Stimulated activated naive CD8-positive, alpha-beta T cell treated with anti-CD3 and anti-CD28 coated beads, Interleukin-15, amount 100 ng/mL, for 72 hours (primary cell): ENCODE data around the gene POLR1A.

ENCODE experiments used
- ATAC-seq: fragments of 150-1000 bp; cut with Tn5 transposase; 2 replicates; pipeline ENCODE4 v1.10.0; 2021; ENCODE audit warnings: mild to moderate bottlenecking, moderate library complexity
- DNase-seq, 2 donors: peaks; one replicate each; pipeline ENCODE4 v3.0.0; 2021 to 2022
- H3K27ac Mint-ChIP-seq, 2 donors: one replicate each; pipeline ENCODE4 v1.8.0; 2022; ENCODE audit warnings: mild to moderate bottlenecking in 2 of 2, mixed read lengths in 2 of 2, moderate library complexity in 2 of 2
- H3K27me3 Mint-ChIP-seq: one replicate; pipeline ENCODE4 v1.8.0; 2022; ENCODE audit warnings: mixed read lengths
- H3K4me1 Mint-ChIP-seq: one replicate; pipeline ENCODE4 v1.8.0; 2022; ENCODE audit warnings: mild to moderate bottlenecking, mixed read lengths
- H3K4me3 Mint-ChIP-seq, 2 donors: one replicate each; pipeline ENCODE4 v1.8.0; 2022; ENCODE audit warnings: mild to moderate bottlenecking in 2 of 2, mixed read lengths in 2 of 2, moderate library complexity in 1 of 2
- H3K9me3 Mint-ChIP-seq, 2 donors: one replicate each; pipeline ENCODE4 v1.8.0; 2022; ENCODE audit warnings: mixed read lengths in 2 of 2

POLR1A gene

DNA sequence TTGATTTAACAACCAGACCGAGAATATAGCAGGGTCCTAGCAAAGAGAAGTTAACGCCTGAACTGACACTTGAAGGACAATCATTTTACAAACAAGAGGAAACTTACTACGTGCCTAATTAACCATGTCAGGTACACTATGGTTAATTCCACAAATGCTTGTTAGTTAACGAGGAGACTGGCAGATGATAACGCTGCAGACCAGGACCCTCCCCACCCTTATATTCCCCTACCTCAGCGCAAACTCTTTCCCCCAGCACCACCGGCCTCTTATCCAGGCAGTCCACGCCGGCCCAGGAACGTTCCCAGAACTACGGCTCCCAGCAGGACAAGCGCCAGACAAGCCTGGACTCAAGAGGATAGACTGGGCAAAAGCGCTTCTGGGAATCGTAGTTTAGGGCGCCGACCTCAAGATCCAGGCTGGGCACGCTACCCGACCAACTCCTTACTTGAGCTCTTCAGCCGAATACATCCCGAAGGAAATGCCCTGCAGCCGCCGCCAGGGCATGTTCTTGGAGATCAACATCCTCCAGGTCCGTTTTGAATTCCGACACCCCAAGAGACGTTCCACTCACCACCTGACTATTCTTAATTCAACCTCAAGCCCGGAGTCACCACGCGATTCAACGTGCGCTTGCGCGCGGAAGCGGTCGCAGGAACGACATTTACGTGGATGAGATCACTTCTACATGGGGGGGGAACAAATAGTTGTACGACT is at the start of gene POLR1A:
POLR1A (minus strand) TSS at position 635 of the 717 bp plus-strand sequence; CDS start at position 525, 110 bp downstream.
- Mint-ChIP-seq H3K9me3 (no peaks in the 10 kb centered on the region), H3K4me1 (peaks cover 70% of the 10 kb centered on the region), H3K4me3 (peak within 1 kb of the TSS; percentile 92 to 96), H3K27ac (peak within 1 kb of the TSS; percentile 100), H3K27me3 (no peaks in the 10 kb centered on the region)
- DNase-seq (peak; percentile 85 to 89), ATAC-seq (peak; percentile 93)

DNA sequence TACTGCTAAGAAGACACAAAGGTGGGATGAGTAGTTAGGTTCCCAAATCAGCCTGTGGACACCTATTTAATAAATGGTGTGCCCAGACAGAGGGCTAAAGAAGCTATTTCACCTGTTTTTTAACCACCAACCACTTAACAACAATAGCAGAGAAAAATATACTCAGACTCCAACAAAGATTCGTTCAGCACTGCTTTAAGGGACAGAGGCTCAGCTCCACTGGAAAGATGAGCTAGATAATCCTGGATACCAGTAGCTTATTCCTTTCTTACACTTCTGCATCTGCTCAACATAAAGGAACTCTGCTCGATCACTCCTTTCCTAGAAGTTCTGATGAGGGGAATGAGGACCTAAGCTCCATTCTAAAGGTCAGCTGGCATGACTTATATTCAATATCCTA is 44.8 kb upstream of the POLR1A start:
- no peak for DNase-seq
- H3K27ac Mint-ChIP-seq = no peak overlapping the region
- ATAC-seq = no peak
- no peaks in the 10 kb centered on the region for H3K27me3 Mint-ChIP-seq
- H3K9me3 Mint-ChIP-seq = no peaks in the 10 kb centered on the region
- peaks cover 7% of the 10 kb centered on the region for H3K4me1 Mint-ChIP-seq
- H3K4me3 Mint-ChIP-seq = no peak overlapping the region

DNA sequence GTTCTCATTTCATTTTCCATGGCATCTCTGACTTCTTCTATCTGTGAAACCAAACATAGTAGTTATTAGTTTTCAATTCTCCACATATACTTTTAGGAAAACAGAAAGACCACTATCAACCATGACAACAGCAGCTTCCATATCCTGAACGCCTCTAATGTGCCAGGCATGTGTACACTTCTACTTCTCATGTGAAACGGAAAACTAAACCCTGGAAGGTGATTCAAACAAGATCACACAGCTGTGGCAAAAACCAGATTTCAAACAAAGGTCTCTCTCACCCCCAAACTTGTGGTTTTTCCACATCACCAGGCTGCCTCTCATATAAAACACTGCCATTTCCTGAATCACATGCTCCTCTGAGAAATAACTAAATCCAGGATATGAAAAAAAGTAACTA is 42.1 kb upstream of the POLR1A start:
- H3K27me3 Mint-ChIP-seq = no peaks in the 10 kb centered on the region
- DNase-seq = no peak
- H3K27ac Mint-ChIP-seq = peak overlapping the region; percentile 27
- H3K4me1 Mint-ChIP-seq = peaks cover 7% of the 10 kb centered on the region
- no peak for ATAC-seq
- no peak overlapping the region for H3K4me3 Mint-ChIP-seq
- no peaks in the 10 kb centered on the region for H3K9me3 Mint-ChIP-seq

DNA sequence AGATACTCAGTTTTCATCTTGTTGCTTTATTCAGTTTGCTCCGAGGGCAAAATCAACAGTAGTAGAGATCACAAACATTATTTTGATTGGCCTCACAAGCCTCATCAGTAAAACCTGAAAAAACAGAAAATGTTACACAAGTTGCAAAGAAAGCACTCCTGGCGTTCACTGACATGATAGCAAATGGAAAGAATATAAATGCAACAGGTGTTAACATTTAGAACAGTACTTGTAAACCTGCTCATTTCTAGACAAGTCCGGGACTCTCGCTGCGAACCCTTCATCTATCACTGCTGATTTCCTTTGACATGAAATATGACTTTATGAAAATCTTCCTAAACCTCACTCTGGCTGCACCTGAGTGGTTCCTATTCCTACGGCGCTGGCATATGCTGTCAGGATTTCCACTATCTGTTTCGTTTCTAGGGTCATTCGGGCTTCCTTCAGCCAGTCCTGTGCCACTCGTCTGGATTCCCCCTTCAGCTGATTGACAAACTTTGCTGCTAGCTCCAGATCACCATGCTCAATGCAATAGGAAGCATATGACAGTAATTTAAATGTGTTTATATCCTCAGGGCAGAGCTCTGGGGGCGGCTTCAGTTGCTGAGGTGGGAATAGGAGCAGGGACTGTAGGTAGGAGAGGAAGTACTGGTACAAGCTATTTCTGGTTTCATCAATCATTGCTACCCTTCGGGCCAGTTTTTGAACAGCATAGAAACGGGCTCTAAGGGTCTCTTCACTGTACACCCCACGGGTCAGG is 38.4 kb upstream of the POLR1A start:
- peaks cover 12% of the 10 kb centered on the region for H3K4me1 Mint-ChIP-seq
- ATAC-seq (no peak), DNase-seq (no peak)
- no peaks in the 10 kb centered on the region for H3K9me3 Mint-ChIP-seq
- H3K4me3 Mint-ChIP-seq = no peak overlapping the region
- H3K27me3 Mint-ChIP-seq = no peaks in the 10 kb centered on the region
- H3K27ac Mint-ChIP-seq = peak overlapping the region in 1 of 2 donors; percentile 83

DNA sequence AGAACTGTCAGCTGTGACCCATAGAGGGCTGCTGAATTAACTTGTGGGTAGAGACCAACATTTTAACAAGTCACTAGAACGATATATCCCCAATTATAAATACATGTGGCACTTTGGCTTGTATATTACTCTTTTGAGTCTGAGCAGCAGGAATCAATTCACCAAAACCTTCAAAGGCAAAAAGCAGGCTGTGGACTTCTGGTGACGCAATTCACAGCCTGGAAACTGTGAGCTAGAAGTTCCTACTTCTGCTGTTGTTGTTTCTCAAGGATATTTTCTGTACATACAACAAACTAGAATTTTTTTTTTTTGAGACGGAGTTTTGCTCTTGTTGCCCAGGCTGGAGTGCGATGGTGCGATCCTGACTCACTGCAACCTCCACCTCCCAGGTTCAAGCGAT is 37.6 kb upstream of the POLR1A start:
- DNase-seq = no peak
- no peaks in the 10 kb centered on the region for H3K9me3 Mint-ChIP-seq
- no peak overlapping the region for H3K4me3 Mint-ChIP-seq
- ATAC-seq = no peak
- no peak overlapping the region for H3K27ac Mint-ChIP-seq
- no peaks in the 10 kb centered on the region for H3K27me3 Mint-ChIP-seq
- H3K4me1 Mint-ChIP-seq = peaks cover 15% of the 10 kb centered on the region

DNA sequence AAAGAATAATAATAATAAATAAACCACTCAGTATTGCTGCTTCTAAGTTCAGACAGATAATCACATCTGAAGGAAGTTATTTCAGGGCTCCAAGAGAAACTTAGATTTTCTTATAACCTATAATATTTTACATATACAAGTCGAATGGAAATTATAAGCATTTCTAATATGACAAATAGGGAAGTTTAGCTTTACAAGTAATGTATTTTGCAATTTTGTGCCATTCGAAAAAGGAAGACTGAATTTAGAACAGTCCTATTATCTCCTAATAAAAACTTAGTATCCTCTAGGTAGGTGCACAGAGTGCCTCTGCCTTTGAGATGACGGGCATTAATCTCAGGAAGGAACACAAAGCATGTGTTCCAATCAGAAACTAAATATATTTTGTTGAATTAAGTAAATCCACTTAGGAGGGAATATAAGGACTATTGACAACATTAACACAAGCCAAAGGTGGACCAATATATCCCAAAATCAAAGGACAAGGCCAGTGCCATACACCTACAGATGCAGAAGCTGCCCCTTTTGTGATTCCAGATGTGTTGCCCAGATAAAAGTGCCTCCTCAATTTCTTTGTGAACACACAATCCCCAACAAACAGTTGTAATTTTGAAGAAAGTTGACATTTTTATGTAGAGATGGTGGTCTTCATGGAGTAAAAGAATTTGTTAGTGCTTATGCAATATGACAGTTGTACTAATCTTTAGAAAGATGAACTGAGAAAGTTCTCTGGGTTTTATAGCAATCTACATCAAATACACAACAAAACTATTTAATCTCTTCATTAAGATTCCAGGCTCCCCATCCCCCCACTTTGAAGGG is 37.0 kb upstream of the POLR1A start:
- Mint-ChIP-seq H3K4me3 (no peak overlapping the region), H3K27me3 (no peaks in the 10 kb centered on the region), H3K4me1 (peaks cover 9% of the 10 kb centered on the region), H3K27ac (peak overlapping the region in 1 of 2 donors; percentile 54), H3K9me3 (no peaks in the 10 kb centered on the region)
- no peak for ATAC-seq
- no peak for DNase-seq

DNA sequence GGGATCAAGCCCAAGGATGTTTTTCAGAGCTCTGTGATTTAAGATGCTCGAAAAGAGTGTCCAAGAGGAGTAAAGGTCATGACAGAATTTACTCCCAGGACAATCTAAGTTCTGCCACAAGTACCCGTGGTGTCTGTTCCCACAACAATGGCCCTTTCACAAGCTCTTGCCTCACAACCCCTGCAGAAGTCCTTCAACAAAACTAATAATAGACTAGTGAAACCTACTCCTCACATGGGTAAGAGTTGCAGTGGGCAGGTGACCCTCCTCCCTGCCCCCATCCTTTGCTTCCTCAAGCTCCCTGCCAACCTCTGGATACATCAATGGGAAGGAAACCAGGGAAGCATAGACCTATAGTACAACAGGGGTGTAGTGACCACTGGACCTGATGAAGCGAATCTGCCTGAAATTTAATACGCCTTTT is 35.3 kb upstream of the POLR1A start:
- Mint-ChIP-seq H3K4me1 (peaks cover 8% of the 10 kb centered on the region), H3K27ac (peak overlapping the region in 1 of 2 donors; percentile 6), H3K9me3 (no peaks in the 10 kb centered on the region), H3K27me3 (no peaks in the 10 kb centered on the region), H3K4me3 (no peak overlapping the region)
- ATAC-seq = no peak
- DNase-seq = no peak

DNA sequence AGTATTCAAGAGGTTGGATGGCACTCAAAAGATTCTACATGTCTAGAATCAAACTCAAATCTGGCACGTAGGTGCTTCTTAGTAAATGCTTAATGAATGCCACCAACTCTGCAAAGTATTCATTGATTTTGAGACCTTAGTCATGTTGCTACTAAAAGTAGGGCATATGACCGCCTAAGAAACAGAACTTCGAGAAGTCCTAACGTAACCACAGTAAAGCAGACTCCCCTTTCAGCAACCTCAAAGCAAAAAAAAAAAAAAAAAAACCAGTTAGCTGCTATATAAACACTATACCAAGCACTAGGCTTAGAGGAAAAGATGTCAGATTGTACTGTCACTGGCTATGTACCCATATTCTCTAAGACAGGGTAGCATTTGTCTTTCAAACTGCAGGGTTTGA is 34.3 kb upstream of the POLR1A start:
- peaks cover 8% of the 10 kb centered on the region for H3K4me1 Mint-ChIP-seq
- DNase-seq (no peak), ATAC-seq (no peak)
- no peaks in the 10 kb centered on the region for H3K27me3 Mint-ChIP-seq
- H3K27ac Mint-ChIP-seq = no peak overlapping the region
- no peak overlapping the region for H3K4me3 Mint-ChIP-seq
- H3K9me3 Mint-ChIP-seq = no peaks in the 10 kb centered on the region

DNA sequence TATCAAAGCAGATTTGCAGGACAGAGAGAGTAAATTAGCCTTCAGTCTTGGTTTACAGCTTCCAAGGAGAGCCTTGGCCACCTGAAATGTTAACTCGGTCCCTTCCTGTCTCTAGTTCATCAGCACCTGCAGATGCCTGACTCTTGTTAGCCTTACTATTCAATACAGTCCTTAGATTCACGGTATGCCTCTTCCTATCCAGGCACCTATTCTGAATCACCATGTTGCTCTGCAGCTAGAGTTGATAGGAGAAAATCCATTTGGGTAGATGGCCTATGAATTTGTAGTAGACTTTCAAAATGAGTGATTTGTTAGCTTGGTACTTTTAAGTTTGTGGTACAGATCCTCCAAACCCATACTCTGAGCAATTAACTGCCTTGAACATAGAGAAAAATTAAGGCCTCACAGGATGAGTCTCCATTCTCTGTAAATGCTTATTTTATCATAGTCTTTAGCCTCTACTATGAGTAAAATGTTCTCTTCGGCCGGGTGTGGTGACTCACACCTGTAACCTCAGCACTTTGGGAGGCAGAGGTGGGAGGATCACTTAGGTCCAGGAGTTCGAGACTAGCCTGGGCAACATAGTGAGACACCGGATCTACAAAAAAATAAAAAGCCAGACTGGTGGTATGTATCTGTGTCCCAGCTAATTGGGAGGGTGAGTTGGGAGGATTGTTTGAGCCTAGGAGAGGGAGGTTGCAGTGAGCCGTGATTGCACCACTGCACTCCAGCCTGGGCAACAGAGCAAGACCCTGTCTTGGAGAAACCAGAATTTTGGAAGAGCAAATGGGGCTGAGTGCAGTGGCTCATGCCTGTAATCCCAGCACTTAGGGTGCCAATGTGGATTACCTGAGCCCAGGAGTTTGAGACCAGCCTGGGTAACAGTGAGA is 33.3 kb upstream of the POLR1A start:
- H3K4me1 Mint-ChIP-seq = peaks cover 8% of the 10 kb centered on the region
- peak; percentile 33 for ATAC-seq
- H3K27ac Mint-ChIP-seq = no peak overlapping the region

DNA sequence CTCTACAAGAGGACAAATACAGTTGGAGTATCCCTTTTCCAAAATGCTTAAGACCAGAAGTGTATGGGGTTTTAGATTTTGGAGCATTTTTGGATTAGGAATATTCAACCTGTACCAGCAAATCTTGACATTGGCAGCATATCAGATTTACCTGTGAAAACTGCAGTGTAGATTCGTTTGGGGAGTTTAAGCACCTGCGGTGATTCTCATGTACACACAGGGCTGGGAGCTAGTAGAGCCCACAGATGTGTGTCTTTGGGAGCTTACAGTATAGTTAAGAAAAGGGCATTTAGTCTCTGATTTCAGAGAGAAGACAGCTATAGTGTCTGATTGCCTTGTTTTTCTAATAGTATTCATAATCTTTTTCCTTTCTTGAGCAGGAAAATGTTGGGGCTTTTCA is 30.5 kb upstream of the POLR1A start:
- ATAC-seq (no peak), DNase-seq (no peak)
- H3K4me1 Mint-ChIP-seq = peaks cover 8% of the 10 kb centered on the region
- H3K27ac Mint-ChIP-seq = peak overlapping the region in 1 of 2 donors; percentile 35
- H3K4me3 Mint-ChIP-seq = no peak overlapping the region
- H3K9me3 Mint-ChIP-seq = no peaks in the 10 kb centered on the region
- no peaks in the 10 kb centered on the region for H3K27me3 Mint-ChIP-seq

More for the DNA sequence above, 33.3 kb upstream of the POLR1A start:
- H3K4me3 Mint-ChIP-seq = no peak overlapping the region
- DNase-seq = no peak
- H3K9me3 Mint-ChIP-seq = no peaks in the 10 kb centered on the region
- no peaks in the 10 kb centered on the region for H3K27me3 Mint-ChIP-seq

DNA sequence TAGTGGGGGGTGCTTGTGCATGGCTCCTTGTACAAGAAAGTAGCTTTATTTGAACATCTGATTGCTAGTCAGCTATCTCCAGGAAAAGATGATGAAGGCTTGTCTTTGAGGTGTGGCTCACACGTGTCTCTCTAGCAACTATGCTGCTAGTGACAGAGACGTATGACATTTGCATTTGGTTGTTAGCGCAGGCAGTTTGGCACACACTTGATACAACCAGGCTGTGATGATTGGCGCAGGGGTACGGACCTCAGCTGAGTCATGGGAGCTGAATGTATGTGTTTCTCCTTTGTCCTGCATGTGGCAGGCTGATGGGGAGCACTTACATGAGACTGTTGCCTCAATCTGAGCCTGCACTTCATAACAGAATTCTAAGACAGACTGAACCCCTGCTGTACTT is 30.0 kb upstream of the POLR1A start:
- no peak overlapping the region for H3K4me3 Mint-ChIP-seq
- peaks cover 8% of the 10 kb centered on the region for H3K4me1 Mint-ChIP-seq
- H3K27me3 Mint-ChIP-seq = no peaks in the 10 kb centered on the region
- peak overlapping the region; percentile 35 to 72 for H3K27ac Mint-ChIP-seq
- DNase-seq (no peak), ATAC-seq (no peak)
- H3K9me3 Mint-ChIP-seq = no peaks in the 10 kb centered on the region

DNA sequence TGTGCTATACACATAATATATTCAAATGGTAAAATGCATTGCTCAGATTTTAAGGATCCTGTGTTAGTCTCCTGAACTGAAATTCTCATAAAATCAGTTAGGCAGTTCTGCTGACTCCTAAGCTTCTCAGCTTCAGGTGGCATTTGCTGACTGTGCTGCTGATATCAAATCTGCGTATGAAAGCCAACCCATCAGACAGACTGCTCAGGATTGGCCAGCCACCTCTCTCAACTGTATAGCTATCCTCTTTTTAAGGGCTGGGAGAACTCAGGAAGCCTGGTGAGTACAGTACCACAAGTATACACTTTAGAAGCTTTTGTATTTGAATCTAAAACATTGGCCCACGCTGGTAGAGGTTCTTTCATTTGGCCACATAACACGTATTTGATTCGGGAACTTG is 29.0 kb upstream of the POLR1A start:
- Mint-ChIP-seq H3K9me3 (no peaks in the 10 kb centered on the region), H3K27me3 (no peaks in the 10 kb centered on the region), H3K27ac (no peak overlapping the region), H3K4me3 (no peak overlapping the region), H3K4me1 (peaks cover 8% of the 10 kb centered on the region)
- no peak for ATAC-seq
- DNase-seq = no peak

DNA sequence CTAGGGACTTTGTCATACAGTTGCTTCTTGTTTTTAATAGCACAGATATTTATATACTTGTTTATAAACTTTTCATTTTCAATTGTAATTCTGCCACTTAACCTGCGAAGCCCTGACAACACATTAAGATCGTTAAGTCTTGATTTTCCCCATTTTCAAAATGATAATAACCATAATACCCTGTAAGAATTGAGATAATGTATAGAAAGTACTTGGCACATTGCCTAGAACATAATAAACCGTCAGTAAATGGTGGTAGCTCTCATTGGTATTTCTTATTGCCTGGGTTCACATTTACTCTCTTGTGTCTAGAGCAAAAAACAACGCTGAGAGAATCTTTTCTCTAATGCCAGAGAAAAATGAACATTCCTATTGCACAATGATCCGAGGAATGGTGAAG is 19.0 kb upstream of the POLR1A start:
- Mint-ChIP-seq H3K27ac (peak overlapping the region in 1 of 2 donors; percentile 31), H3K27me3 (no peaks in the 10 kb centered on the region), H3K4me3 (no peak overlapping the region), H3K4me1 (no peaks in the 10 kb centered on the region), H3K9me3 (no peaks in the 10 kb centered on the region)
- ATAC-seq = no peak
- DNase-seq = no peak

DNA sequence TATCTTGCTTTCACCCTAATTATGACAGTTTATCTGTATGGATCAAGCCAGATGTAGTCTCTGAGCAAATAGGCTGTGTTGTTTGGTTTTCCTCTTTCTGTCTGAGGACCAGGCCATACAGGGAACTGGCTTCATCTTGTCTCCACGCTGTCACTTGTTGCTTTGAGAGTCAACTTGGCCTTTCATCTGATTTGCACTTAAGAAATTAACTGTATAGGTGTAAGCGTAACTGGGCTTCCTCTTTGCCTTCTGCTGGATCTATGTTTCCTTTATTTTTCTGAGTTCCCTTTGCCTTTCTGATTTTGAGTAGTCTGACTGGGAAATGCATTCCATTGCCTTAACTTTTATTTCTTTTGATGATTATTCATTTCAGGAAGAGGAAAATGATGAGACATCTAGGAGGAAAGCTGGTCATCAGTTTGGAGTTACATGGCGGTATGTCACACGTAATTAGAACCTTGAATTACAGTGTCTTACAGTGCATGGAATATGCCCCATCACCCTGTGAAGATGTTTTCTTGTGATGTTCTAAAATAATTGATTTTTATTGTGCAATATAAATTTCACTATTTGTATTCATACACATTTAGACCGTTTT is 17.7 kb upstream of the POLR1A start:
- DNase-seq = no peak
- Mint-ChIP-seq H3K27ac (no peak overlapping the region), H3K9me3 (no peaks in the 10 kb centered on the region), H3K27me3 (no peaks in the 10 kb centered on the region), H3K4me1 (no peaks in the 10 kb centered on the region), H3K4me3 (no peak overlapping the region)
- ATAC-seq = no peak

DNA sequence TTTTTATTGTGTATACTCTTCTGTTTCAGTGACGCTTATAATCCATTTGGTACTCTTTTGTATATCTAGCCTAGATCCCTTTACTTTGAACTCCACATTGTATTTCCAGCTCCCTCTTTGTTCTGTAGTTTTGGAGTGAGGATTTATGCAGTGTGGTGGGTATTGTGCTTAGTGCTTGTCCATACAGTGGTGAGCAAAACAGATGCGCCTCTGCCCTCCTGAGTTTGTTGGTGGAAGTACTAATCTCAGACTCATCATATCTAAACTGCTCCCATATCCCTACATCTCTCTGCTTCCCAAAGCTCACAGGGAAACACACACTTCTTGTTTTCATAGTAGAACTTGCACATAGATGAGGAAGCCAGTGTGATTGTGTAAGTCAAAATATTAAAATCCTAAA is 12.4 kb upstream of the POLR1A start:
- Mint-ChIP-seq H3K4me1 (no peaks in the 10 kb centered on the region), H3K27ac (no peak overlapping the region), H3K4me3 (no peak overlapping the region), H3K9me3 (no peaks in the 10 kb centered on the region), H3K27me3 (no peaks in the 10 kb centered on the region)
- no peak for ATAC-seq
- DNase-seq = no peak
